K562 (cell line): ENCODE measurements around the gene MZB1. TPM values are rescaled to one million over a fixed set of nuclear protein-coding genes. Genes with fewer than 3 reads are reported as not detected.
A peak's percentile ranks its signal among the peaks of the same experiment; 100 is the strongest.

Source experiments
- ATAC-seq: fragments of 200-7000 bp; cut with Tn5 transposase; 3 replicates; pipeline ENCODE4 v1.9.1; 2020; ENCODE audit warnings: moderate library complexity
- BruUV-seq: library from RNA; stranded (reverse); fragments of 400-500 nt; replicated peaks from 2 replicates; lab custom pipeline; 2021; lab: Mats Ljungman, UMichigan
- CTCF ChIA-PET: fragments of 300-600 bp; formaldehyde crosslinking; extraction: SDS; loops from one replicate; lab custom pipeline; 2021; ENCODE audit warnings: low intra/inter-chr PET ratio; lab: Yijun Ruan, JAX
- POLR2A ChIA-PET: fragments of 300-600, 350-650 bp; sonication (Branson Sonifier 250); formaldehyde crosslinking; extraction: SDS; loops from one replicate; lab custom pipeline; 2021; ENCODE audit warnings: antibody characterized with exemption, inconsistent platforms; lab: Yijun Ruan, JAX
- DNase-seq, 4 experiments: peaks; one replicate each; pipeline versions ENCODE4 v3.0.0 to v3.0.0-alpha.2; 2011 to 2018; ENCODE audit warnings: low spot score in 3 of 4, mixed read lengths in 3 of 4; ENCODE audit errors: extremely low read depth in 1 of 4
- FAIRE-seq: peaks from 2 replicates; lab custom pipeline; 2011; peaks lifted over from hg19 to GRCh38; lab: Jason Lieb, UNC
- H2AFZ ChIP-seq: 2 replicates; pipeline ENCODE4 v1.6.0; 2011; ENCODE audit warnings: low read depth, low read length, control low read depth, inconsistent platforms
- H3K27ac ChIP-seq: fragments of 200-600 bp; 3 replicates; pipeline ENCODE4 v1.8.0; 2011; ENCODE audit warnings: low read depth, mild to moderate bottlenecking, control low read depth, inconsistent platforms, low read length, moderate library complexity, mixed read lengths; ENCODE audit errors: extremely low read depth
- H3K27me3 ChIP-seq, 2 experiments: fragments of 300-600 bp in 1 of 2; 2 replicates in 1 of 2; 3 replicates in 1 of 2; pipeline versions ENCODE4 v1.6.0 to v1.8.0; 2011; ENCODE audit warnings: inconsistent platforms in 2 of 2, low read length in 2 of 2, mild to moderate bottlenecking in 1 of 2, mixed read lengths in 1 of 2, moderate library complexity in 1 of 2; ENCODE audit not compliant: control insufficient read depth in 2 of 2, insufficient read depth in 2 of 2
- H3K36me3 ChIP-seq: fragments of 300-600 bp; 3 replicates; pipeline ENCODE4 v1.8.0; 2011; ENCODE audit warnings: mild to moderate bottlenecking, low read length, inconsistent platforms; ENCODE audit not compliant: control insufficient read depth, insufficient read depth
- H3K4me1 ChIP-seq, 2 experiments: fragments of 200-600 bp in 1 of 2; replicated peaks in 1 of 2; 2 replicates in 1 of 2; 3 replicates in 1 of 2; pipeline versions ENCODE4 v1.5.1 to v1.8.0; 2011; ENCODE audit warnings: inconsistent platforms in 2 of 2, low read length in 2 of 2, mild to moderate bottlenecking in 1 of 2, mixed read lengths in 1 of 2, moderate library complexity in 1 of 2; ENCODE audit not compliant: control insufficient read depth in 2 of 2, insufficient read depth in 2 of 2
- H3K4me2 ChIP-seq: 2 replicates; pipeline ENCODE4 v1.6.1; 2011; ENCODE audit warnings: low read length, control low read depth, inconsistent platforms, mixed read lengths; ENCODE audit not compliant: insufficient read depth
- H3K4me3 ChIP-seq: fragments of 200-600 bp; sonication (generic), shearing (Covaris generic); 2 replicates; pipeline ENCODE4 v1.5.1; 2016; ENCODE audit warnings: control low read depth, inconsistent platforms
- H3K79me2 ChIP-seq: fragments of 200-600 bp; 3 replicates; pipeline ENCODE4 v1.8.0; 2011; ENCODE audit warnings: low read length, inconsistent platforms; ENCODE audit not compliant: control insufficient read depth, insufficient read depth
- H3K9ac ChIP-seq, 2 experiments: 2 replicates each; pipeline versions ENCODE4 v1.6.0 to v1.6.1; 2011; ENCODE audit warnings: low read depth in 2 of 2, low read length in 2 of 2, control low read depth in 1 of 2, inconsistent platforms in 1 of 2, mild to moderate bottlenecking in 1 of 2, mixed read lengths in 1 of 2; ENCODE audit not compliant: insufficient read depth in 1 of 2
- H3K9me1 ChIP-seq: one replicate; pipeline ENCODE4 v1.6.0; 2011; ENCODE audit warnings: inconsistent platforms, mild to moderate bottlenecking, low read length, moderate library complexity; ENCODE audit not compliant: control insufficient read depth, insufficient read depth
- H3K9me3 ChIP-seq: replicated peaks from 2 replicates; pipeline ENCODE4 v1.5.1; 2011; ENCODE audit warnings: low read depth, low read length, inconsistent platforms; ENCODE audit not compliant: control insufficient read depth, insufficient read depth
- H4K20me1 ChIP-seq: replicated peaks from 2 replicates; pipeline ENCODE4 v1.6.1; 2011; ENCODE audit warnings: low read length, inconsistent platforms, mixed read lengths; ENCODE audit not compliant: control insufficient read depth, insufficient read depth
- PRPF4 ChIP-seq: fragments of 200-400 bp; formaldehyde crosslinking; IDR thresholded peaks from one replicate; pipeline ENCODE4 v1.6.1; 2017; ENCODE audit warnings: low read length, low read depth, mild to moderate bottlenecking; ENCODE audit not compliant: insufficient read depth, poor library complexity, severe bottlenecking
- TFAP4 ChIP-seq: sonication (generic); formaldehyde crosslinking; IDR thresholded peaks from 2 replicates; pipeline ENCODE4 v1.8.0; 2022; ENCODE audit warnings: missing genetic modification reagents, mild to moderate bottlenecking, moderate library complexity, borderline replicate concordance
- WGBS: fragments of 100-300 bp; shearing (Covaris generic); methylation state at CpG from one replicate; pipeline ENCODE4 v1.1.6; 2016; ENCODE audit warnings: low coverage, mixed read lengths; ENCODE audit not compliant: insufficient coverage; ENCODE audit errors: missing lambda C conversion rate; 5-methylcytosine and 5-hydroxymethylcytosine counted together
- in situ Hi-C: fragments of 300-500 bp; cut with MboI; formaldehyde crosslinking; loops from 4 replicates; pipeline ENCODE4 v1.15.0; 2018; ENCODE audit warnings: inconsistent platforms, mixed read lengths
- intact Hi-C: fragments of 100-400 bp; cut with micrococcal nuclease; formaldehyde crosslinking; loops from 2 replicates; pipeline ENCODE4 v1.14.2; 2022
- polyA plus RNA-seq, 8 experiments: library from polyadenylated mRNA; depleted of rRNA in 4 of 8; stranded (reverse) in 5 of 8; unstranded in 3 of 8; fragments of >200 nt; fragmentation: Nextera tagmentation in 2 of 8; fragmentation: Illumina TruSeq in 1 of 8; extraction: Ambion mirVana in 2 of 8; extraction: Trizol in 1 of 8; gene quantifications; 2 replicates each; pipeline versions ENCODE4 v1.2.1 to v1.2.3, GENCODE V29; 2011 to 2014; ENCODE audit warnings: inconsistent platforms in 1 of 8, missing spikeins in 1 of 8
- total RNA-seq, 7 experiments: library from RNA; depleted of rRNA in 6 of 7; stranded (reverse); fragments of >200 nt in 6 of 7; fragmentation: Illumina TruSeq in 2 of 7; extraction: Trizol in 2 of 7; gene quantifications; 2 replicates each; pipeline versions ENCODE4 v1.2.1 to v1.2.3, GENCODE V29; 2011 to 2021; ENCODE audit warnings: low replicate concordance in 1 of 7
- TF ChIP-seq, protein P1 (sequence below): IDR thresholded peaks from 2 replicates; pipeline ENCODE4 v1.6.1; 2016; ENCODE audit warnings: missing genetic modification characterization, missing compliant biosample characterization

MZB1 gene
- total and polyA plus RNA-seq, 9 of the 15 experiments (the other 6 are each of a cell fraction or from before 2014, with no cell fraction given), result 0.13 to 0.31 TPM; not detected in 7

DNA sequence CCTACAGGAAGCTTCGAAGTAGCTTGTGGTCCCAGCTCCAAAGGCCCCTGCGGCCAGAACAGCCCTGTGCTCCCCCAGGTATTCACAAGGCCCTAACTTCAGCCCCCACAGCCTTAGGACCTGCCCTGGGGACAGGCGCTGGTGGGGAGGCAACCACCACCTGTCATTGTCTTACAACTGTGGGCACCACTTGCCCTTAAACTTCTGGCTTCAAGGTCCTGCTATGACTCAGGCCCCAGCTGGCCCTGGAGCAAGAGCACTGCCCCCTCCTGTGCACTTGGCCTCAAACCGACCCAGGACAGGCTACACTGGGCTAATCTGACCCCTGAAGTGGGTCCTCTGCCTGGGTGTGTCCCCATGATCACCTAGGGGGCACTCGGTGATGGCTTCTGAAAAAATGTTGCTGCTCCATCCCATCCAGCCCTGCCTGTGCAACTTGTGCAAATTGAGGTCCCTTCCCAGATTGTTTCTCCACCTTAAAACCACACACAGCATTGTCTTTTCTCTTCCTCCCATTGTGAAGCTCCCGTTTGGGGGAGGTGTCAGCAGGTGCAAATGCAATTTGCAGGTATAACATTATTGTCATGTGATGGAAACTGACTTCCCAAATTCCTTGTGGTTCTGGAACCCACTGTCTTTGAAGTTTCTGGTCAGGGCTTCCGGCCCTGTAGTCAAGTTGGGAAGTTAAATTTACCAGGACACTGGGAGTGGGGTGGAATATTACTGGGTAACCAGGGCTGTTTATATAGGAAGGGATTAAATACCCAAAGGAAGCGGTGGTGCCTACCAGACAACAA lies 6.3 kb upstream of the MZB1 start:
- POLR2A ChIA-PET, result interaction anchor here (0.6 to 1.1 kb wide), 6 partner anchors 22 to 811 kb away, joined by 3 to 4 read pairs (median 3); no protein-coding TSS in a partner anchor
- H3K9me1 ChIP-seq, result no peaks in the 10 kb centered on the region
- FAIRE-seq (no peak), ATAC-seq (peak; percentile 71), DNase-seq (peak in 1 of 4 experiments; percentile 33)
- no peaks in the 10 kb centered on the region for H3K79me2 ChIP-seq
- CTCF ChIA-PET, result no interaction called here
- H3K36me3 ChIP-seq, result no peaks in the 10 kb centered on the region
- TF ChIP-seq PRPF4 (no peak), TFAP4 (CRISPR knock-in tag) (peak; percentile 75; the same call in 1 of the 2 replicates)
- TF ChIP-seq, protein P1, sequence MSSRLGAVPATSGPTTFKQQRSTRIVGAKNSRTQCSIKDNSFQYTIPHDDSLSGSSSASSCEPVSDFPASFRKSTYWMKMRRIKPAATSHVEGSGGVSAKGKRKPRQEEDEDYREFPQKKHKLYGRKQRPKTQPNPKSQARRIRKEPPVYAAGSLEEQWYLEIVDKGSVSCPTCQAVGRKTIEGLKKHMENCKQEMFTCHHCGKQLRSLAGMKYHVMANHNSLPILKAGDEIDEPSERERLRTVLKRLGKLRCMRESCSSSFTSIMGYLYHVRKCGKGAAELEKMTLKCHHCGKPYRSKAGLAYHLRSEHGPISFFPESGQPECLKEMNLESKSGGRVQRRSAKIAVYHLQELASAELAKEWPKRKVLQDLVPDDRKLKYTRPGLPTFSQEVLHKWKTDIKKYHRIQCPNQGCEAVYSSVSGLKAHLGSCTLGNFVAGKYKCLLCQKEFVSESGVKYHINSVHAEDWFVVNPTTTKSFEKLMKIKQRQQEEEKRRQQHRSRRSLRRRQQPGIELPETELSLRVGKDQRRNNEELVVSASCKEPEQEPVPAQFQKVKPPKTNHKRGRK (tag), result no peak
- H4K20me1 ChIP-seq, result no peaks in the 10 kb centered on the region
- intact Hi-C loops, result no loop called here
- H3K4me1 ChIP-seq, result peaks cover 7 to 9% of the 10 kb centered on the region in 2 experiments
- H3K9me3 ChIP-seq, result no peaks in the 10 kb centered on the region; the same call in 1 of the 2 replicates
- WGBS, result 56% methylated on average over 8 of the region's 8 CpGs
- H3K27me3 ChIP-seq, result no peaks in the 10 kb centered on the region
- H3K4me3 ChIP-seq, result no peak overlapping the region
- H3K4me2 ChIP-seq, result no peak overlapping the region
- H2AFZ ChIP-seq, result no peak overlapping the region
- peak overlapping the region in 1 of 2 experiments; percentile 47; a peak in 2 of 4 replicates for H3K9ac ChIP-seq
- in situ Hi-C loops, result no loop called here
- no TSS peak for BruUV-seq
- H3K27ac ChIP-seq, result no peak overlapping the region
